ENCODE data around the gene MYOZ1. TPM values are rescaled to one million over a fixed set of nuclear protein-coding genes. Genes with fewer than 3 reads are reported as not detected.
A peak's percentile ranks its signal among the peaks of the same experiment; 100 is the strongest.

MYOZ1 gene
- total RNA-seq, 2 donors from 2014 or later: 2.1 to 13.1 TPM

GRCh38 chr10:73649876-73650536, 8.7 kb upstream of the MYOZ1 start:
- ATAC-seq (peak; percentile 9 to 31), DNase-seq (no peak)
- intact Hi-C loops (cut with DNase I): loop anchor here in 1 of 2 donors (10.0 kb wide), 1 partner anchor 95 kb away; the partner anchor contains the start of gene SEC24C

- intact Hi-C loops (cut with DNase I): no loop called here
- DNase-seq (no peak), ATAC-seq (peak; percentile 10 to 33)
Measured at GRCh38 chr10:73648975-73649829, 7.9 kb upstream of the MYOZ1 start.

- ATAC-seq (peak; percentile 6), DNase-seq (no peak)
- intact Hi-C loops (cut with DNase I): no loop called here
Measured at GRCh38 chr10:73647875-73648651, 6.8 kb upstream of the MYOZ1 start.

GRCh38 chr10:73647211-73647874, 6.1 kb upstream of the MYOZ1 start:
- intact Hi-C loops (cut with DNase I): no loop called here
- ATAC-seq (peak; percentile 5 to 16), DNase-seq (peak; percentile 69)

GRCh38 chr10:73646598-73647041, 5.3 kb upstream of the MYOZ1 start:
- intact Hi-C loops (cut with DNase I): no loop called here
- ATAC-seq: no peak

GRCh38 chr10:73645251-73645650, 4.0 kb upstream of the MYOZ1 start:
- ATAC-seq: peak in 1 of 2 donors; percentile 3
- intact Hi-C loops (cut with DNase I): no loop called here
- no peak for DNase-seq

More at GRCh38 chr10:73646598-73647041, 5.3 kb upstream of the MYOZ1 start:
- DNase-seq: no peak

GRCh38 chr10:73644767-73645166, 3.5 kb upstream of the MYOZ1 start:
- intact Hi-C loops (cut with DNase I): loop anchor here in 1 of 2 donors (1.0 to 5.0 kb wide), 2 partner anchors 67 to 115 kb away; no protein-coding TSS in a partner anchor
- no peak for DNase-seq

GRCh38 chr10:73644015-73644743, 2.9 kb upstream of the MYOZ1 start:
- peak; percentile 16 to 28 for ATAC-seq
- intact Hi-C loops (cut with DNase I): loop anchor here in 1 of 2 donors (1.0 to 5.0 kb wide), 2 partner anchors 67 to 115 kb away; no protein-coding TSS in a partner anchor
- DNase-seq: peak; percentile 58

More at GRCh38 chr10:73644767-73645166, 3.5 kb upstream of the MYOZ1 start:
- ATAC-seq: no peak

- ATAC-seq: no peak
- intact Hi-C loops (cut with DNase I): loop anchor here in 1 of 2 donors (5.0 kb wide), 1 partner anchor 66 kb away; no protein-coding TSS in a partner anchor
- DNase-seq: no peak
Measured at GRCh38 chr10:73643362-73643761, 2.1 kb upstream of the MYOZ1 start.

GRCh38 chr10:73639286-73639685, 2.0 kb downstream of the MYOZ1 start:
- DNase-seq: no peak
- no peak for ATAC-seq
- intact Hi-C loops (cut with DNase I): loop anchor here in 1 of 2 donors (2.0 kb wide), 1 partner anchor 108 kb away; no protein-coding TSS in a partner anchor

- no peak for DNase-seq
- intact Hi-C loops (cut with DNase I): no loop called here
- no peak for ATAC-seq
Measured at GRCh38 chr10:73635781-73636180, 5.5 kb downstream of the MYOZ1 start.

GRCh38 chr10:73634421-73634820, 6.9 kb downstream of the MYOZ1 start:
- intact Hi-C loops (cut with DNase I): no loop called here
- DNase-seq (no peak), ATAC-seq (no peak)

GRCh38 chr10:73629165-73629564, 12.1 kb downstream of the MYOZ1 start:
- intact Hi-C loops (cut with DNase I): no loop called here
- DNase-seq (no peak), ATAC-seq (no peak)

GRCh38 chr10:73628405-73628804, 12.9 kb downstream of the MYOZ1 start:
- intact Hi-C loops (cut with DNase I): no loop called here
- DNase-seq: no peak
- ATAC-seq: no peak

GRCh38 chr10:73627300-73627699, 14.0 kb downstream of the MYOZ1 start:
- intact Hi-C loops (cut with DNase I): no loop called here
- ATAC-seq: no peak
- DNase-seq: no peak

GRCh38 chr10:73625884-73626752, 15.2 kb downstream of the MYOZ1 start:
- intact Hi-C loops (cut with DNase I): no loop called here
- peak; percentile 99 for ATAC-seq

More at GRCh38 chr10:73625884-73626752, 15.2 kb downstream of the MYOZ1 start:
- peak; percentile 94 for DNase-seq
